GM18867 (cell line): ENCODE data around the gene SELENOP.
"Not testable (repeated sequence)": the region's sequence is repeated elsewhere in the genome, so short reads cannot be mapped to it uniquely, and the experiment has no call there.

Experiments
- ATAC-seq: cut with Tn5 transposase; IDR thresholded peaks from one replicate; pipeline ENCODE4 v1.9.1; 2021; ENCODE audit warnings: mild to moderate bottlenecking, moderate library complexity; ENCODE audit not compliant: unreplicated experiment

Gene SELENOP

GRCh38 chr5:42826757-42827515, 15.2 kb upstream of the SELENOP start:
- ATAC-seq: no peak

- no peak for ATAC-seq
Measured at GRCh38 chr5:42825422-42826148, 13.9 kb upstream of the SELENOP start.

- no peak for ATAC-seq
Measured at GRCh38 chr5:42824347-42824976, 12.8 kb upstream of the SELENOP start.

GRCh38 chr5:42822548-42822947, 10.9 kb upstream of the SELENOP start:
- ATAC-seq: no peak

- ATAC-seq: no peak
Measured at GRCh38 chr5:42819745-42820144, 8.1 kb upstream of the SELENOP start.

GRCh38 chr5:42816546-42816945, 4.9 kb upstream of the SELENOP start:
- ATAC-seq: not testable (repeated sequence)

GRCh38 chr5:42813533-42813932, 1.8 kb upstream of the SELENOP start:
- ATAC-seq: no peak

- no peak for ATAC-seq
Measured at GRCh38 chr5:42812620-42813019, 928 bp upstream of the SELENOP start.

GRCh38 chr5:42810834-42811590, 680 bp downstream of the SELENOP start:
- ATAC-seq: no peak

- no peak for ATAC-seq
Measured at GRCh38 chr5:42808888-42809611, 2.6 kb downstream of the SELENOP start.

GRCh38 chr5:42807722-42808447, 3.8 kb downstream of the SELENOP start:
- ATAC-seq: no peak

- ATAC-seq: no peak
Measured at GRCh38 chr5:42806701-42807262, 4.9 kb downstream of the SELENOP start.

- no peak for ATAC-seq
Measured at GRCh38 chr5:42806004-42806700, 5.5 kb downstream of the SELENOP start.

GRCh38 chr5:42804717-42805339, 6.9 kb downstream of the SELENOP start:
- ATAC-seq: no peak

- no peak for ATAC-seq
Measured at GRCh38 chr5:42801516-42802166, 10.1 kb downstream of the SELENOP start.

- ATAC-seq: no peak
Measured at GRCh38 chr5:42800748-42801330, 10.9 kb downstream of the SELENOP start.

GRCh38 chr5:42799668-42800114, 12.0 kb downstream of the SELENOP start:
- no peak for ATAC-seq

GRCh38 chr5:42799241-42799608, 12.5 kb downstream of the SELENOP start:
- ATAC-seq: no peak
